Endothelial cell of umbilical vein (primary cell): ENCODE data around the gene BTBD2. TPM values are rescaled to one million over a fixed set of nuclear protein-coding genes. Genes with fewer than 3 reads are reported as not detected.
A peak's percentile ranks its signal among the peaks of the same experiment; 100 is the strongest.

ENCODE experiments used
- BruUV-seq: library from RNA; stranded (reverse); fragments of 400-500 nt; replicated peaks from 2 replicates; lab custom pipeline; 2021; lab: Mats Ljungman, UMichigan
- CTCF ChIA-PET: fragments of 300-600, 350-600 bp; sonication (Branson Sonifier 250); formaldehyde crosslinking; loops from one replicate; lab custom pipeline; 2021; ENCODE audit warnings: antibody characterized with exemption, inconsistent platforms; lab: Charles Lee
- POLR2A ChIA-PET: fragments of 300-600, 350-600 bp; sonication (Branson Sonifier 250); formaldehyde crosslinking; loops from one replicate; lab custom pipeline; 2021; ENCODE audit warnings: antibody characterized with exemption, inconsistent platforms; lab: Charles Lee
- DNase-seq: peaks from one replicate; pipeline ENCODE4 v3.0.0-alpha.2; 2011; ENCODE audit warnings: low read depth, low spot score
- FAIRE-seq: peaks from 2 replicates; lab custom pipeline; 2011; peaks lifted over from hg19 to GRCh38; lab: Jason Lieb, UNC
- H2AFZ ChIP-seq: 2 replicates; pipeline ENCODE4 v1.6.0; 2012; ENCODE audit warnings: low read depth, low read length, control low read depth, inconsistent platforms
- H3K27ac ChIP-seq: 2 replicates; pipeline ENCODE4 v1.5.1; 2011; ENCODE audit warnings: low read depth, mild to moderate bottlenecking, control low read depth, low read length, moderate library complexity; ENCODE audit not compliant: insufficient read depth
- H3K27me3 ChIP-seq, 2 experiments: 2 replicates each; pipeline versions ENCODE4 v1.6.0 to v1.6.1; 2011; ENCODE audit warnings: low read length in 2 of 2, mixed read lengths in 1 of 2; ENCODE audit not compliant: control insufficient read depth in 2 of 2, insufficient read depth in 2 of 2
- H3K36me3 ChIP-seq, 2 experiments: 2 replicates in 1 of 2; 3 replicates in 1 of 2; pipeline ENCODE4 v1.5.1; 2011; ENCODE audit warnings: low read length in 2 of 2, mild to moderate bottlenecking in 1 of 2, moderate library complexity in 1 of 2; ENCODE audit not compliant: control insufficient read depth in 2 of 2, insufficient read depth in 2 of 2; ENCODE audit errors: extremely low read depth in 1 of 2
- H3K4me1 ChIP-seq: 3 replicates; pipeline ENCODE4 v1.5.1; 2011; ENCODE audit warnings: mild to moderate bottlenecking, low read length; ENCODE audit not compliant: control insufficient read depth, insufficient read depth; ENCODE audit errors: extremely low read depth
- H3K4me2 ChIP-seq: 2 replicates; pipeline ENCODE4 v1.6.1; 2011; ENCODE audit warnings: low read length, control low read depth, mixed read lengths; ENCODE audit not compliant: insufficient read depth
- H3K4me3 ChIP-seq, 3 experiments: fragments of 200-600 bp in 1 of 3; sonication (generic), shearing (Covaris generic) in 1 of 3; replicated peaks in 1 of 3; 2 replicates each; pipeline ENCODE4 v1.5.1; 2011 to 2016; ENCODE audit warnings: control low read depth in 3 of 3, low read length in 3 of 3, mild to moderate bottlenecking in 2 of 3, inconsistent platforms in 1 of 3, low read depth in 1 of 3, moderate library complexity in 1 of 3; ENCODE audit not compliant: insufficient read depth in 1 of 3
- H3K79me2 ChIP-seq: 2 replicates; pipeline ENCODE4 v1.6.0; 2012; ENCODE audit warnings: low read length, inconsistent platforms; ENCODE audit not compliant: control insufficient read depth, insufficient read depth
- H3K9ac ChIP-seq: replicated peaks from 2 replicates; pipeline ENCODE3; 2011; ENCODE audit warnings: low read length, control low read depth; ENCODE audit not compliant: insufficient read depth; ENCODE audit errors: extremely low read depth
- H3K9me1 ChIP-seq: replicated peaks from 3 replicates; pipeline ENCODE4 v1.6.0; 2011; ENCODE audit warnings: mild to moderate bottlenecking, low read length; ENCODE audit not compliant: control insufficient read depth, insufficient read depth; ENCODE audit errors: extremely low read depth
- H3K9me3 ChIP-seq: replicated peaks from 2 replicates; pipeline ENCODE4 v1.5.1; 2012; ENCODE audit warnings: low read length, inconsistent platforms; ENCODE audit not compliant: control insufficient read depth, insufficient read depth
- H4K20me1 ChIP-seq: replicated peaks from 2 replicates; pipeline ENCODE3; 2011; ENCODE audit warnings: mild to moderate bottlenecking, low read length; ENCODE audit not compliant: control insufficient read depth, insufficient read depth; ENCODE audit errors: extremely low read depth
- CTCF ChIP-seq, 2 donors: IDR thresholded peaks; 1 replicate in 1 of 2; 2 replicates in 1 of 2; pipeline ENCODE4 v1.5.1; 2011; ENCODE audit warnings: low read length in 2 of 2, mild to moderate bottlenecking in 2 of 2, moderate library complexity in 2 of 2, control low read depth in 1 of 2, inconsistent platforms in 1 of 2, low read depth in 1 of 2; ENCODE audit not compliant: insufficient read depth in 1 of 2; ENCODE audit errors: extremely low read depth in 1 of 2
- EZH2 ChIP-seq: IDR thresholded peaks from 2 replicates; pipeline ENCODE4 v1.6.1; 2012; ENCODE audit warnings: borderline replicate concordance, low read depth, mild to moderate bottlenecking, moderate library complexity, low read length, inconsistent platforms; ENCODE audit not compliant: severe bottlenecking
- FOS ChIP-seq: IDR thresholded peaks from 2 replicates; pipeline ENCODE4 v1.6.1; 2011; ENCODE audit warnings: mild to moderate bottlenecking, low read length, moderate library complexity, borderline replicate concordance; ENCODE audit not compliant: insufficient read depth
- GATA2 ChIP-seq: IDR thresholded peaks from 2 replicates; pipeline ENCODE4 v1.7.0; 2011; ENCODE audit warnings: low read depth, mild to moderate bottlenecking, moderate library complexity, mixed read lengths, low read length; ENCODE audit not compliant: insufficient read length, insufficient read depth
- JUN ChIP-seq: IDR thresholded peaks from 2 replicates; pipeline ENCODE4 v1.6.1; 2011; ENCODE audit warnings: borderline replicate concordance, low read depth; ENCODE audit not compliant: insufficient read length, insufficient read depth
- MAX ChIP-seq: IDR thresholded peaks from 2 replicates; pipeline ENCODE4 v1.6.1; 2011; ENCODE audit not compliant: insufficient read depth, insufficient read length
- MYC ChIP-seq: IDR thresholded peaks from one replicate; pipeline ENCODE4 v1.6.1; 2011; ENCODE audit warnings: mild to moderate bottlenecking, low read depth, low read length
- POLR2A ChIP-seq: IDR thresholded peaks from 2 replicates; pipeline ENCODE4 v1.6.1; 2012; ENCODE audit warnings: low read depth, mild to moderate bottlenecking, control low read depth, low read length
- POLR2AphosphoS5 ChIP-seq: IDR thresholded peaks from 2 replicates; pipeline ENCODE4 v1.6.1; 2012; ENCODE audit warnings: low read depth, mild to moderate bottlenecking, control low read depth, low read length, moderate library complexity; ENCODE audit not compliant: insufficient read depth
- dilution Hi-C: fragments of 300-500 bp; cut with MboI; formaldehyde crosslinking; loops from one replicate; pipeline ENCODE4 v1.15.0; 2019; ENCODE audit warnings: low sequenced_read_pairs; ENCODE audit not compliant: extremely low pct_ligation_motif_present
- intact Hi-C: fragments of 100-400 bp; cut with micrococcal nuclease; formaldehyde crosslinking; loops from one replicate; pipeline ENCODE4 v1.10.0; 2022
- polyA plus RNA-seq, 4 experiments: library from polyadenylated mRNA; depleted of rRNA in 3 of 4; stranded (reverse) in 3 of 4; unstranded in 1 of 4; fragments of >200 nt; gene quantifications; 2 replicates each; pipeline versions ENCODE4 v1.2.1 to v1.2.3, GENCODE V29; 2011 to 2012; ENCODE audit warnings: missing spikeins in 1 of 4
- total RNA-seq: library from RNA; stranded (reverse); gene quantifications from 2 replicates; pipeline ENCODE4 v1.2.3, GENCODE V29; 2021

The BTBD2 gene
- total and polyA plus RNA-seq, 2 donors (not counting 3 experiments of a cell fraction or from before 2014, with no cell fraction given), result 59.2 to 78.2 TPM

GRCh38 chr19:1991018-1991913, 24.2 kb downstream of the BTBD2 start:
- Histone ChIP-seq H3K79me2 (no peaks in the 10 kb centered on the region), H3K9me1 (no peaks in the 10 kb centered on the region), H3K9ac (no peak overlapping the region), H3K9me3 (no peaks in the 10 kb centered on the region), H3K36me3 (peaks cover 7 to 32% of the 10 kb centered on the region in 2 experiments), H3K4me2 (no peak overlapping the region), H3K27me3 (no peaks in the 10 kb centered on the region), H3K27ac (no peak overlapping the region), H2AFZ (no peak overlapping the region), H3K4me3 (no peak overlapping the region), H4K20me1 (no peaks in the 10 kb centered on the region), H3K4me1 (no peaks in the 10 kb centered on the region)
- no peak for TF ChIP-seq FOS
- TF ChIP-seq POLR2AphosphoS5, result peak; percentile 17
- DNase-seq, result no peak
- no TSS peak for BruUV-seq
- no peak for FAIRE-seq
- dilution Hi-C loops (no loop called here), intact Hi-C loops (no loop called here)
- POLR2A ChIA-PET, result interaction anchor here (0.6 kb wide), 1 partner anchor 8 kb away, joined by 5 read pairs; no protein-coding TSS in a partner anchor
- CTCF ChIA-PET, result interaction anchor here (1.4 kb wide), 1 partner anchor 71 kb away, joined by 3 read pairs; no protein-coding TSS in a partner anchor

DNA sequence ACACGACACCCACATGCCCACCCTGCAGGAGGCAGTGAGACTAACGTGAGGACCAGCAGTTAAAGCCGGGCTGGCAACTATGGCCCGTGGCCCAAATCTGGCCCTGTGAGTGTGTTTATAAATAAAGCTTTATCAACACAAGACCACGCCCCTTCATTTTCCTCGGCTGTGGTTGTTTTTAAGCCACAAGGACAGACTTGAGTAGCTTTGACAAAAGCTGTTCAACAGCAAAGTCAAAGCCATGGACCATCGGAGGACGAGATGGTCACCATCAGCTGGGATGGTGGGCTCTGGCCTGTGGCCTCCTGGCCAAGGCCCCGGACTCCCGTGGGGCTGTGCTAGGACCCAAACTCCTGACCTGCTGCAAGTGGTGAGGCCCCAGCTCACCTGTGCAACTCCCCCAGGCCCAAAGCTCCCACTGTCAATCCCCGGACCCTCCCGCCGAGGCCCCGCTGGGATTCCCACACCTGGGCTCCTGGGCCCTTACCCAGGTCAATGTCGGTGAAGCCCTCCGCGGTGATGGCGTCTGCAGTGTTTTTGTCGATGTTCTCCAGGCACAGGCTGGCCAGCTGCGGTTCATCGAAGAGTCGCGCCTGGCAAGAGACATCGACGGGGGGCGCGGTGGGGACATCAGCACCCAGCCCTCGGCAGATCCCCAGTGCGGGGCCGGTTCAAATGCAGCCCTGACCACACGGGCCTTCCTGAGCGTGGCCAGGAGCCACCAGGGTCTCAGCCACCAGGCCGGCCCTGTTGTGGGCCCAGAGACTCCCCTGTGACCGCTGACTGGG, 25.1 kb downstream of the BTBD2 start:
- Histone ChIP-seq H3K4me3 (no peak overlapping the region), H3K9me1 (no peaks in the 10 kb centered on the region), H2AFZ (no peak overlapping the region), H3K79me2 (no peaks in the 10 kb centered on the region), H3K27ac (no peak overlapping the region), H4K20me1 (no peaks in the 10 kb centered on the region), H3K4me2 (no peak overlapping the region), H3K36me3 (peaks cover 7 to 35% of the 10 kb centered on the region in 2 experiments), H3K9ac (no peak overlapping the region), H3K4me1 (no peaks in the 10 kb centered on the region), H3K9me3 (no peaks in the 10 kb centered on the region), H3K27me3 (no peaks in the 10 kb centered on the region)
- no peak for DNase-seq
- TF ChIP-seq JUN, result no peak
- no peak for TF ChIP-seq CTCF (IDR thresholded peaks at IDR 0.05; ENCODE audit: extremely low read depth in 1 of 2, insufficient read depth in 1 of 2, low read depth in 1 of 2, low read length in 2 of 2)
- no peak for TF ChIP-seq POLR2A
- no peak for TF ChIP-seq FOS
- no peak for TF ChIP-seq POLR2AphosphoS5
- no peak for TF ChIP-seq MYC
- no peak for TF ChIP-seq EZH2
- TF ChIP-seq MAX, result no peak
- TF ChIP-seq GATA2, result no peak
- no peak for FAIRE-seq
- ChIA-PET CTCF (interaction anchor here (1.4 kb wide), 1 partner anchor 71 kb away, joined by 3 read pairs; no protein-coding TSS in a partner anchor), POLR2A (no interaction called here)
- intact Hi-C loops (no loop called here), dilution Hi-C loops (no loop called here)
- no TSS peak for BruUV-seq
